ENCODE results near the gene TPSB2. TPM values are rescaled to one million over a fixed set of nuclear protein-coding genes. Genes with fewer than 3 reads are reported as not detected.

The TPSB2 gene
- total RNA-seq, 2 donors from 2014 or later: 39.1 to 92.9 TPM

- H3K4me1 ChIP-seq: no peaks in the 10 kb centered on the region
- no peaks in the 10 kb centered on the region for H3K9me3 ChIP-seq
- DNase-seq: no peak
- H3K27ac ChIP-seq: no peak overlapping the region
- TF ChIP-seq CTCF (IDR thresholded peaks at IDR 0.05): no peak
- no peaks in the 10 kb centered on the region for H3K27me3 ChIP-seq
- no peak overlapping the region for H3K4me3 ChIP-seq
- H3K9ac ChIP-seq (ENCODE audit: low read depth in 2 of 2, low read length in 2 of 2): no peak overlapping the region
- intact Hi-C loops (cut with DNase I): no loop called here
- no peaks in the 10 kb centered on the region for H3K36me3 ChIP-seq
Measured at GRCh38 chr16:1216681-1217400, 13.1 kb downstream of the TPSB2 start.

- Histone ChIP-seq H3K9ac (ENCODE audit: low read depth in 2 of 2, low read length in 2 of 2) (no peak overlapping the region), H3K4me3 (no peak overlapping the region), H3K27ac (no peak overlapping the region), H3K36me3 (no peaks in the 10 kb centered on the region), H3K27me3 (no peaks in the 10 kb centered on the region), H3K9me3 (no peaks in the 10 kb centered on the region), H3K4me1 (no peaks in the 10 kb centered on the region)
- no peak for DNase-seq
- no peak for TF ChIP-seq CTCF (IDR thresholded peaks at IDR 0.05)
- intact Hi-C loops (cut with DNase I): no loop called here
Measured at GRCh38 chr16:1216296-1216619, 13.7 kb downstream of the TPSB2 start.

GRCh38 chr16:1215574-1216295 lies 14.2 kb downstream of the TPSB2 start:
- H3K36me3 ChIP-seq: no peaks in the 10 kb centered on the region
- H3K4me3 ChIP-seq: no peak overlapping the region
- H3K9me3 ChIP-seq: no peaks in the 10 kb centered on the region
- no peaks in the 10 kb centered on the region for H3K4me1 ChIP-seq
- intact Hi-C loops (cut with DNase I): no loop called here
- no peak overlapping the region for H3K27ac ChIP-seq
- no peak for DNase-seq
- H3K9ac ChIP-seq (ENCODE audit: low read depth in 2 of 2, low read length in 2 of 2): no peak overlapping the region
- no peaks in the 10 kb centered on the region for H3K27me3 ChIP-seq
- TF ChIP-seq CTCF (IDR thresholded peaks at IDR 0.05): no peak

GRCh38 chr16:1214719-1215118 lies 15.3 kb downstream of the TPSB2 start:
- Histone ChIP-seq H3K9ac (ENCODE audit: low read depth in 2 of 2, low read length in 2 of 2) (no peak overlapping the region), H3K27me3 (no peaks in the 10 kb centered on the region), H3K9me3 (no peaks in the 10 kb centered on the region), H3K4me3 (no peak overlapping the region), H3K36me3 (no peaks in the 10 kb centered on the region), H3K27ac (no peak overlapping the region), H3K4me1 (no peaks in the 10 kb centered on the region)
- TF ChIP-seq CTCF (IDR thresholded peaks at IDR 0.05): no peak
- intact Hi-C loops (cut with DNase I): no loop called here
- no peak for DNase-seq

GRCh38 chr16:1213796-1214372 lies 16.1 kb downstream of the TPSB2 start:
- H3K9me3 ChIP-seq: no peaks in the 10 kb centered on the region

More at GRCh38 chr16:1213796-1214372, 16.1 kb downstream of the TPSB2 start:
- H3K27ac ChIP-seq: no peak overlapping the region
- H3K4me3 ChIP-seq: no peak overlapping the region
- H3K36me3 ChIP-seq: no peaks in the 10 kb centered on the region
- no peak overlapping the region for H3K9ac ChIP-seq (ENCODE audit: low read depth in 2 of 2, low read length in 2 of 2)
- DNase-seq: no peak
- intact Hi-C loops (cut with DNase I): no loop called here
- no peaks in the 10 kb centered on the region for H3K4me1 ChIP-seq
- no peak for TF ChIP-seq CTCF (IDR thresholded peaks at IDR 0.05)
- H3K27me3 ChIP-seq: no peaks in the 10 kb centered on the region
